ENCODE data around the gene FARS2.

- TF ChIP-seq POLR2A (IDR thresholded peaks at IDR 0.05; ENCODE audit: low read length) (no peak), GATA1 (IDR thresholded peaks at IDR 0.05; ENCODE audit: low read depth, low read length) (no peak)
Observed at GRCh38 chr6:5569491-5569890, 308.2 kb downstream of the FARS2 start.
